ENCODE results near the gene ATP8B1.

The ATP8B1 gene

DNA sequence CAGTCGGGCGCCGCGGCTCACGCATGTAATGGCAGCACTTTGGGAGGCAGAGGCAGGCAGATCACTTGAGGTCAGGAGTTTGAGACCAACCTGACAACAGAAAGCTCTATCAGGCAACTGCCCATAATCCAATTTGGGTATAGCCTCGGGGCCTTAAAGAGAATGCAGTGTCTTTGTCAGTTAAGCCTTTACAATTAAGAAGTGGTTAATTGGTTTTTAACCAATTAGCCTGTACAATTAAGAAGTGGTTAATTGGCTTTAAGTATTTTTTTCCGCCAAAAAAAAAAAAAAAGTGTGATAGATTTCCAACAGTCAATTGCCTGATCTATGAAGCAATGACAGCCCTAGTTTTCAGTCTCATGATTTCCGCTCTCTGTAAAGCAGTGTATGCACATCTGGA is 106.8 kb downstream of the ATP8B1 start:
- DNase-seq (ENCODE audit: low spot score) = no peak
- ATAC-seq (ENCODE audit: low read depth) = no peak
- TF ChIP-seq CTCF (IDR thresholded peaks at IDR 0.05; ENCODE audit: poor library complexity, severe bottlenecking) = no peak

DNA sequence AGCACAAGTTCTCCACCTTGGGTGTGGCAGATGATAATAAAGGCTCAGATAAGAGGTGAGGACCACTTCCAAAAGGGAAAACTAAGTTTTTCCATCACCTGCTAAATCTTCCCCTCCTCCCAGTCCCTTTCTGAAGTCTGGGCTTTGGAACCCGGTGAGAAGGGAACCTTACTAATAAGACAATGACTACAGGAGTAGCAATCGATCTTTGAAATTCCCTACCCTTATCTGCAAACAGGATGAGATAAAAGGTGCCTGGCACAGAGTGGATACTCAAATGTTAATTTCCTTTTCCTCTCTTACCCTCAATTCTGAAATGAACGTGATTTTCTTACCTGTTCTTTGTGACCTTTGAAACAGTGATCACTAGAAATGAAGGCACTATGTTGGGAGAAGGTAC is 111.8 kb downstream of the ATP8B1 start:
- H3K4me3 ChIP-seq (ENCODE audit: severe bottlenecking) = no peak overlapping the region
- H3K9me3 ChIP-seq (ENCODE audit: severe bottlenecking) = no peaks in the 10 kb centered on the region
- DNase-seq (ENCODE audit: low spot score) (no peak), ATAC-seq (ENCODE audit: low read depth) (no peak)
- peaks cover 21% of the 10 kb centered on the region for H3K36me3 ChIP-seq (ENCODE audit: low read depth)
- no peak overlapping the region for H3K27ac ChIP-seq (ENCODE audit: poor library complexity, severe bottlenecking)
- no peaks in the 10 kb centered on the region for H3K27me3 ChIP-seq (ENCODE audit: insufficient read depth, poor library complexity, severe bottlenecking)
- no peak for TF ChIP-seq CTCF (IDR thresholded peaks at IDR 0.05; ENCODE audit: poor library complexity, severe bottlenecking)
- H3K4me1 ChIP-seq (ENCODE audit: insufficient read depth, poor library complexity, severe bottlenecking) = peaks cover 10% of the 10 kb centered on the region

More for the DNA sequence above, 106.8 kb downstream of the ATP8B1 start:
- Histone ChIP-seq H3K4me1 (ENCODE audit: insufficient read depth, poor library complexity, severe bottlenecking) (peaks cover 15% of the 10 kb centered on the region), H3K27ac (ENCODE audit: poor library complexity, severe bottlenecking) (no peak overlapping the region), H3K27me3 (ENCODE audit: insufficient read depth, poor library complexity, severe bottlenecking) (no peaks in the 10 kb centered on the region), H3K36me3 (ENCODE audit: low read depth) (peaks cover 11% of the 10 kb centered on the region; the same call in 1 of the 2 replicates), H3K9me3 (ENCODE audit: severe bottlenecking) (no peaks in the 10 kb centered on the region), H3K4me3 (ENCODE audit: severe bottlenecking) (no peak overlapping the region)

DNA sequence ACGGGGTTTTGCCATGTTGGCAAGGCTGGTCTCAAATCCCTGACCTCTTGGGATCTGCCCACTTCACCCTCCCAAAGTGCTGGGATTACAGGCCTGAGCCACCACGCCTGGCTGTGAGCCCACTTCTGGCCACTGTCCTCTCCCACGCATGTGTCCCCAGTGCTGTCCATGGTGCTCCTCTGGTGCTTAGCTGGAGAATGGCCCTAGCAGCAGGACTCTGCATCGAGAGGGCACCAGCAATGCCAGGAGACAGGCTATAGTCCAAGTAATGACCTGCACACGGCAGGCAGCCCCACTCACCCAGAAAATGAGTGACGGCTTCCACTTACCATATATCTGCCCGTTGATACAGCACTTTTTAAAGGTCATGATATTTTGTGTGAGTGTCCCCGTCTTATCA is 115.1 kb downstream of the ATP8B1 start:
- H3K36me3 ChIP-seq (ENCODE audit: low read depth) = peaks cover 25% of the 10 kb centered on the region
- H3K27ac ChIP-seq (ENCODE audit: poor library complexity, severe bottlenecking) = no peak overlapping the region
- no peak for TF ChIP-seq CTCF (IDR thresholded peaks at IDR 0.05; ENCODE audit: poor library complexity, severe bottlenecking)
- no peaks in the 10 kb centered on the region for H3K27me3 ChIP-seq (ENCODE audit: insufficient read depth, poor library complexity, severe bottlenecking)
- no peaks in the 10 kb centered on the region for H3K9me3 ChIP-seq (ENCODE audit: severe bottlenecking)
- no peak overlapping the region for H3K4me3 ChIP-seq (ENCODE audit: severe bottlenecking)
- no peaks in the 10 kb centered on the region for H3K4me1 ChIP-seq (ENCODE audit: insufficient read depth, poor library complexity, severe bottlenecking)
- DNase-seq (ENCODE audit: low spot score) (no peak), ATAC-seq (ENCODE audit: low read depth) (no peak)

DNA sequence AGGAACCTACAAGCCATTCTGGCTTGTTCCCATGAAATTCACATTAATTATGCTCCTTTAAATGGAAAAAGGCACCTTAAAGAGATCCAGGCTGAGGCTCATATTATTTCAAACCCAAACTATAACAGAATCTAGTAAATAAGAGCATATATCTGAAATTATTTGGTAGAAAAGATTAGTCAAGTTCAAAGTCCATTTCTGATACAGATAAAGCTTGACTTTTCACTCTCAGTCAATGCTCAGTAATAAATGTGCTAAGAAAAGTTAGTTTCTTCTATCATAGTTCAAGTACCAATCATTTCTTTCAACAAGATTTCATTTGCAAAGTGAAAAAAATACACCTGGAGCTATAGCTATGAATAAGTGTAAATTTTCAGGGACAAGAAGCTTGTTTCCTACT is 119.6 kb downstream of the ATP8B1 start:
- no peak for DNase-seq (ENCODE audit: low spot score)
- H3K4me3 ChIP-seq (ENCODE audit: severe bottlenecking) = no peak overlapping the region
- H3K27me3 ChIP-seq (ENCODE audit: insufficient read depth, poor library complexity, severe bottlenecking) = no peaks in the 10 kb centered on the region
- H3K27ac ChIP-seq (ENCODE audit: poor library complexity, severe bottlenecking) = no peak overlapping the region
- H3K9me3 ChIP-seq (ENCODE audit: severe bottlenecking) = no peaks in the 10 kb centered on the region
- ATAC-seq (ENCODE audit: low read depth) = no peak
- no peaks in the 10 kb centered on the region for H3K4me1 ChIP-seq (ENCODE audit: insufficient read depth, poor library complexity, severe bottlenecking)
- H3K36me3 ChIP-seq (ENCODE audit: low read depth) = peaks cover 13% of the 10 kb centered on the region; the same call in 1 of the 2 replicates
- no peak for TF ChIP-seq CTCF (IDR thresholded peaks at IDR 0.05; ENCODE audit: poor library complexity, severe bottlenecking)

- Histone ChIP-seq H3K36me3 (ENCODE audit: low read depth) (peaks cover 10% of the 10 kb centered on the region), H3K27me3 (ENCODE audit: insufficient read depth, poor library complexity, severe bottlenecking) (no peaks in the 10 kb centered on the region), H3K27ac (ENCODE audit: poor library complexity, severe bottlenecking) (no peak overlapping the region), H3K4me3 (ENCODE audit: severe bottlenecking) (no peak overlapping the region), H3K4me1 (ENCODE audit: insufficient read depth, poor library complexity, severe bottlenecking) (no peaks in the 10 kb centered on the region), H3K9me3 (ENCODE audit: severe bottlenecking) (peaks cover 8% of the 10 kb centered on the region)
- TF ChIP-seq CTCF (IDR thresholded peaks at IDR 0.05; ENCODE audit: poor library complexity, severe bottlenecking) = no peak
- no peak for ATAC-seq (ENCODE audit: low read depth)
- no peak for DNase-seq (ENCODE audit: low spot score)
Observed at GRCh38 chr18:57677262-57678211, 125.6 kb downstream of the ATP8B1 start.
